MCF 10A (cell line): Measurements from ENCODE around the gene CTTNBP2. TPM values are rescaled to one million over a fixed set of nuclear protein-coding genes. Genes with fewer than 3 reads are reported as not detected.

Source experiments
- BruUV-seq: library from RNA; stranded (reverse); fragments of 400-500 nt; replicated peaks from 2 replicates; lab custom pipeline; 2021; lab: Mats Ljungman, UMichigan
- CTCF ChIA-PET: fragments of 300-600 bp; sonication (Branson Sonifier 250); formaldehyde crosslinking; extraction: SDS; loops from one replicate; lab custom pipeline; 2021; ENCODE audit warnings: antibody characterized with exemption, inconsistent platforms; lab: Yijun Ruan, JAX
- POLR2A ChIA-PET: fragments of 300-600, 350-650 bp; sonication (Branson Sonifier 250); formaldehyde crosslinking; extraction: SDS; loops from one replicate; lab custom pipeline; 2020; ENCODE audit warnings: antibody characterized with exemption, inconsistent platforms; lab: Yijun Ruan, JAX
- DNase-seq: peaks from one replicate; pipeline ENCODE4 v3.0.0-alpha.2; 2018; ENCODE audit not compliant: unreplicated experiment
- H3K27ac Mint-ChIP-seq: one replicate; pipeline ENCODE4 v1.8.0; 2022; ENCODE audit warnings: mild to moderate bottlenecking, low read depth, mixed read lengths; ENCODE audit not compliant: unreplicated experiment
- H3K27me3 Mint-ChIP-seq: one replicate; pipeline ENCODE4 v1.8.0; 2022; ENCODE audit warnings: mixed read lengths; ENCODE audit not compliant: insufficient read depth, unreplicated experiment
- H3K36me3 Mint-ChIP-seq: one replicate; pipeline ENCODE4 v1.8.0; 2022; ENCODE audit warnings: mild to moderate bottlenecking, moderate library complexity, mixed read lengths; ENCODE audit not compliant: insufficient read depth, unreplicated experiment
- H3K4me1 Mint-ChIP-seq: one replicate; pipeline ENCODE4 v1.8.0; 2022; ENCODE audit warnings: mixed read lengths; ENCODE audit not compliant: insufficient read depth, unreplicated experiment
- H3K4me3 Mint-ChIP-seq: one replicate; pipeline ENCODE4 v1.8.0; 2022; ENCODE audit warnings: mild to moderate bottlenecking, moderate library complexity, mixed read lengths; ENCODE audit not compliant: unreplicated experiment
- H3K9me3 Mint-ChIP-seq: one replicate; pipeline ENCODE4 v1.8.0; 2022; ENCODE audit warnings: mixed read lengths; ENCODE audit not compliant: unreplicated experiment
- intact Hi-C: fragments of 100-400 bp; cut with micrococcal nuclease; formaldehyde crosslinking; loops from 2 replicates; pipeline ENCODE4 v1.14.1; 2022
- total RNA-seq: library from RNA; stranded (reverse); gene quantifications from 2 replicates; pipeline ENCODE4 v1.2.3, GENCODE V29; 2022
- TF ChIP-seq, protein P1 (sequence below): fragments of 200-600 bp; IDR thresholded peaks from one replicate; pipeline ENCODE4 v1.8.0; 2022; ENCODE audit warnings: antibody characterized with exemption, mild to moderate bottlenecking; ENCODE audit not compliant: unreplicated experiment

CTTNBP2 gene
- total RNA-seq, 1 experiment from 2014 or later = 0.98 TPM

DNA sequence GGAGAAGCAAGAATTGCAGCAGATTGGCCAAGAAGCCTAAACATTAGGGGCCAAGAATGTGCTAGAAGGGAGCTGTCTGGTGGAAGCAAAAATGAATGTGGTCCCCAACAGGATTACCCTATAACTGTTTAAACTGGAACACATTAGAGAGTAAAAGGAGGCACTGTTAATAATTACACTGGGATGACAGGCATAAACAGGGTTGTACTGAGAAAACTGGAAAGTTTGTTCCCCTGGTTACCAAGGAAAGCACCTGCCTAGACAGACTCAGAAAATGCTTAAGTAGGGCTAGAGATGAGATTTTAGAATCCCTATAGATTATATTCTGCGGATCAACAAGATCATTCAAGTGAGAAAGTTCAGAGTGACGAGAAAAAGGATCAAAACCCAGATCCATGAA lies 100.8 kb downstream of the CTTNBP2 start:
- no peak overlapping the region for H3K27ac Mint-ChIP-seq
- H3K27me3 Mint-ChIP-seq = peaks cover 26% of the 10 kb centered on the region
- intact Hi-C loops = no loop called here
- ChIA-PET POLR2A (no interaction called here), CTCF (interaction anchor here (0.5 to 3.7 kb wide), 3 partner anchors 22 to 67 kb away, joined by 3 to 12 read pairs (median 3); no protein-coding TSS in a partner anchor)
- peaks cover 5% of the 10 kb centered on the region for H3K36me3 Mint-ChIP-seq
- H3K4me3 Mint-ChIP-seq = no peak overlapping the region
- H3K9me3 Mint-ChIP-seq = no peaks in the 10 kb centered on the region
- no TSS peak for BruUV-seq
- TF ChIP-seq, protein P1, sequence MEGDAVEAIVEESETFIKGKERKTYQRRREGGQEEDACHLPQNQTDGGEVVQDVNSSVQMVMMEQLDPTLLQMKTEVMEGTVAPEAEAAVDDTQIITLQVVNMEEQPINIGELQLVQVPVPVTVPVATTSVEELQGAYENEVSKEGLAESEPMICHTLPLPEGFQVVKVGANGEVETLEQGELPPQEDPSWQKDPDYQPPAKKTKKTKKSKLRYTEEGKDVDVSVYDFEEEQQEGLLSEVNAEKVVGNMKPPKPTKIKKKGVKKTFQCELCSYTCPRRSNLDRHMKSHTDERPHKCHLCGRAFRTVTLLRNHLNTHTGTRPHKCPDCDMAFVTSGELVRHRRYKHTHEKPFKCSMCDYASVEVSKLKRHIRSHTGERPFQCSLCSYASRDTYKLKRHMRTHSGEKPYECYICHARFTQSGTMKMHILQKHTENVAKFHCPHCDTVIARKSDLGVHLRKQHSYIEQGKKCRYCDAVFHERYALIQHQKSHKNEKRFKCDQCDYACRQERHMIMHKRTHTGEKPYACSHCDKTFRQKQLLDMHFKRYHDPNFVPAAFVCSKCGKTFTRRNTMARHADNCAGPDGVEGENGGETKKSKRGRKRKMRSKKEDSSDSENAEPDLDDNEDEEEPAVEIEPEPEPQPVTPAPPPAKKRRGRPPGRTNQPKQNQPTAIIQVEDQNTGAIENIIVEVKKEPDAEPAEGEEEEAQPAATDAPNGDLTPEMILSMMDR = no peak
- no peak for DNase-seq
- H3K4me1 Mint-ChIP-seq = peaks cover 12% of the 10 kb centered on the region

DNA sequence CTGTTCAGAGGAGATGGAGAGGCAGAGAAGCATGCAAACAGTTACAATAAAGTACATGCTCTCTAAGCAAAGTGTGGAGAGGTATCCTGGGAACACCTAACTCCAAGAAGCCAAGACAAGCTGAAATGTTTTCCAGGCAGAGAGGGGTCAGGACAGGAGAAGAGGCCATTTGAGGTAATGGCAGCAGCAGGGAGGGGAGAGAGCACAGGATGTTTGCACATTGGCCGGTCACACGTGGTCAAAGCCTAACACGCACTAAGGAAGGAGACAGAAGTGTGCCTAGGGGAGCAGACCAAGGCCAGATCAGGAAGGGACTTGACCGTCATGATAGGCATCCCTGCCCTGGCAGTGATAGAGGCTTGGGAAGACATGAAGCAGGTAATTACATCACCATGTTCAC lies 101.5 kb downstream of the CTTNBP2 start:
- Mint-ChIP-seq H3K4me1 (peaks cover 7% of the 10 kb centered on the region), H3K4me3 (no peak overlapping the region), H3K27ac (no peak overlapping the region), H3K9me3 (no peaks in the 10 kb centered on the region), H3K27me3 (peaks cover 23% of the 10 kb centered on the region), H3K36me3 (peaks cover 5% of the 10 kb centered on the region)
- TF ChIP-seq, protein P1 = no peak
- ChIA-PET CTCF (interaction anchor here (0.6 to 3.7 kb wide), 2 partner anchors 13 to 21 kb away, joined by 3 to 12 read pairs; no protein-coding TSS in a partner anchor), POLR2A (interaction anchor here (1.4 kb wide), 1 partner anchor 306 kb away, joined by 3 read pairs; no protein-coding TSS in a partner anchor)
- intact Hi-C loops = no loop called here
- no peak for DNase-seq
- BruUV-seq = no TSS peak

DNA sequence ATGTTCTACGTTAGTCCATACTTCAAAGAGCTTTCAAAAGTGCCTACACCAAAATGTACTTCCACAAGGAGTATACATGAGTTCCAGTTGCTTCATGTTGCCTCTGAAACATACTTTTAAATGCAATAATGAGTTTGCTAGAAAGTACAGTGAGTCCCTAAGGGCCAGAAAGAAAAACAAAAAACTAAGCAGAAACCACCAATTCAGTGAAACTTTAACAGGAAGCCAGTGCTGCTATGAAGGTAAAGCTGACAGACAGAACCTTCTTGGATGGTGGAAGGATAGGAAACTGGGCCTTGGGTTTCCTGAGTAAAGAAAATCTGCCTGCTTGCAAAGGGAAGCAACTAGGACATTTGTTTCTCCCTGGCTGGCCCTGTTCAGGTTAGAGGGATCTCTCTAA lies 104.2 kb downstream of the CTTNBP2 start:
- H3K36me3 Mint-ChIP-seq = peaks cover 5% of the 10 kb centered on the region
- BruUV-seq = no TSS peak
- H3K4me1 Mint-ChIP-seq = no peaks in the 10 kb centered on the region
- CTCF ChIA-PET = no interaction called here
- intact Hi-C loops = no loop called here
- no peak overlapping the region for H3K4me3 Mint-ChIP-seq
- peaks cover 15% of the 10 kb centered on the region for H3K27me3 Mint-ChIP-seq
- H3K9me3 Mint-ChIP-seq = no peaks in the 10 kb centered on the region
- no peak for DNase-seq
- TF ChIP-seq, protein P1 = no peak
- POLR2A ChIA-PET = interaction anchor here (0.7 kb wide), 1 partner anchor 518 kb away, joined by 3 read pairs; no protein-coding TSS in a partner anchor
- no peak overlapping the region for H3K27ac Mint-ChIP-seq

DNA sequence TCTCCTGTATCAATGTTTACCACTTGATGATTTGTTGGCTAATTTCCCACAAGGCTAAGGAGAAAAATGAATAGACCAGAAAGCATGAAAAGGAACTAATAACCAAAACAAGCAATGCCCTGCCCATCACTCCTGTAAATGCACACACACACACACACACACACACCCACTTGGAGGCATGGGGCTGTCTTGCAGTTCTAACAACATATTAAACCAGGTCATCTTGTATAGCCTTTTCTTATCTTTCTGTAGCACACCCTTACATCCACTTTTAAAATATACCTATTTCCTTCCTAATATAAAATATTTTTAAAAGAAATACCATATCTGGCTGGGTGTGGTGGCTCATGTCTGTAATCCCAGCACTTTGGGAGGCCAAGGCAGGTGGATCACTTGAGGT lies 105.3 kb downstream of the CTTNBP2 start:
- Mint-ChIP-seq H3K9me3 (no peaks in the 10 kb centered on the region), H3K27ac (no peak overlapping the region), H3K4me3 (no peak overlapping the region), H3K27me3 (peaks cover 15% of the 10 kb centered on the region), H3K4me1 (no peaks in the 10 kb centered on the region), H3K36me3 (peaks cover 5% of the 10 kb centered on the region)
- DNase-seq = no peak
- ChIA-PET CTCF (no interaction called here), POLR2A (no interaction called here)
- TF ChIP-seq, protein P1 = no peak
- BruUV-seq = no TSS peak
- intact Hi-C loops = no loop called here
